GM23338 (cell line): ENCODE results near the gene SLC26A4. TPM values are rescaled to one million over a fixed set of nuclear protein-coding genes. Genes with fewer than 3 reads are reported as not detected.

Experiments used
- ATAC-seq: fragments of 200-7000 bp; cut with Tn5 transposase; 3 replicates; pipeline ENCODE4 v1.9.1; 2020
- DNase-seq: peaks from one replicate; pipeline ENCODE4 v3.0.0-alpha.2; 2015; ENCODE audit warnings: low spot score
- H2AFZ ChIP-seq: fragments of 200-600 bp; sonication (generic); 2 replicates; pipeline ENCODE4 v1.8.0; 2016; ENCODE audit warnings: antibody characterized with exemption, mild to moderate bottlenecking, moderate library complexity
- H3F3A ChIP-seq: fragments of 200-600 bp; sonication (generic); replicated peaks from 2 replicates; pipeline ENCODE4 v1.8.0; 2017; ENCODE audit warnings: antibody characterized with exemption, mixed run types, low read depth
- H3K27ac ChIP-seq: fragments of 200-600 bp; sonication (generic); 2 replicates; pipeline ENCODE4 v1.6.1; 2016; ENCODE audit warnings: low read depth
- H3K27me3 ChIP-seq: fragments of 200-600 bp; sonication (generic); 2 replicates; pipeline ENCODE4 v1.8.0; 2016; ENCODE audit warnings: mild to moderate bottlenecking, mixed run types, moderate library complexity; ENCODE audit not compliant: insufficient read depth
- H3K36me3 ChIP-seq: fragments of 200-600 bp; sonication (generic); 2 replicates; pipeline ENCODE4 v1.8.0; 2016; ENCODE audit warnings: mild to moderate bottlenecking; ENCODE audit not compliant: insufficient read depth
- H3K4me1 ChIP-seq: fragments of 200-600 bp; sonication (generic); 2 replicates; pipeline ENCODE4 v1.8.0; 2016; ENCODE audit warnings: mild to moderate bottlenecking, moderate library complexity; ENCODE audit not compliant: insufficient read depth
- H3K4me2 ChIP-seq: fragments of 200-600 bp; sonication (generic); 2 replicates; pipeline ENCODE4 v1.7.1; 2017; ENCODE audit warnings: mixed run types
- H3K4me3 ChIP-seq: fragments of 200-600 bp; sonication (generic); 2 replicates; pipeline ENCODE4 v1.6.1; 2016; ENCODE audit warnings: mixed run types
- H3K79me2 ChIP-seq: fragments of 200-600 bp; sonication (generic); replicated peaks from 2 replicates; pipeline ENCODE4 v1.8.0; 2017; ENCODE audit warnings: mild to moderate bottlenecking; ENCODE audit not compliant: insufficient read depth
- H3K9me2 ChIP-seq: fragments of 200-600 bp; sonication (generic); 2 replicates; pipeline ENCODE4 v1.8.0; 2017; ENCODE audit not compliant: insufficient read depth
- H4K20me1 ChIP-seq: fragments of 200-600 bp; sonication (generic); replicated peaks from 2 replicates; pipeline ENCODE4 v1.8.0; 2017; ENCODE audit warnings: mild to moderate bottlenecking; ENCODE audit not compliant: insufficient read depth
- H3K27ac Mint-ChIP-seq: 2 replicates; pipeline ENCODE4 v1.8.0; 2020; ENCODE audit warnings: inconsistent platforms, mild to moderate bottlenecking, moderate library complexity, mixed read lengths
- H3K27me3 Mint-ChIP-seq: 3 replicates; pipeline ENCODE4 v1.8.0; 2022; ENCODE audit warnings: low read depth, mild to moderate bottlenecking, moderate library complexity, mixed read lengths, inconsistent platforms; ENCODE audit not compliant: insufficient read depth, poor library complexity
- H3K36me3 Mint-ChIP-seq: 3 replicates; pipeline ENCODE4 v1.8.0; 2021; ENCODE audit warnings: low read depth, mild to moderate bottlenecking, inconsistent platforms, moderate library complexity, mixed read lengths
- H3K4me1 Mint-ChIP-seq: 3 replicates; pipeline ENCODE4 v1.8.0; 2020; ENCODE audit warnings: mild to moderate bottlenecking, inconsistent platforms, mixed read lengths
- H3K4me3 Mint-ChIP-seq: 3 replicates; pipeline ENCODE4 v1.8.0; 2021; ENCODE audit warnings: moderate library complexity, mild to moderate bottlenecking, inconsistent platforms, mixed read lengths
- H3K9me3 Mint-ChIP-seq: 3 replicates; pipeline ENCODE4 v1.8.0; 2020; ENCODE audit warnings: moderate library complexity, mild to moderate bottlenecking, inconsistent platforms, mixed read lengths
- CREB1 ChIP-seq: fragments of 250-450 bp; sonication (Bioruptor Pico); IDR thresholded peaks from 2 replicates; pipeline ENCODE4 v1.5.0; 2020; ENCODE audit warnings: low read depth, mild to moderate bottlenecking, moderate library complexity
- CTCF ChIP-seq, 2 experiments: fragments of 200-600 bp in 1 of 2; sonication (generic) in 1 of 2; conservative IDR thresholded peaks; 2 replicates each; pipeline versions ENCODE4 v1.5.1 to v1.6.1; 2016 to 2017; ENCODE audit warnings: antibody characterized with exemption in 2 of 2, low read depth in 2 of 2, mild to moderate bottlenecking in 2 of 2, moderate library complexity in 1 of 2
- EZH2 ChIP-seq: fragments of 200-600 bp; sonication (generic); IDR thresholded peaks from one replicate; pipeline ENCODE4 v1.8.0; 2017; ENCODE audit warnings: antibody characterized with exemption, mild to moderate bottlenecking, low read depth; ENCODE audit not compliant: unreplicated experiment
- EZH2phosphoT487 ChIP-seq: fragments of 200-600 bp; sonication (generic); IDR thresholded peaks from one replicate; pipeline ENCODE4 v1.8.1; 2018; ENCODE audit warnings: antibody characterized with exemption; ENCODE audit not compliant: unreplicated experiment
- JUNB ChIP-seq: IDR thresholded peaks from one replicate; pipeline ENCODE4 v1.6.1; 2016; ENCODE audit warnings: antibody characterized with exemption; ENCODE audit not compliant: unreplicated experiment
- NANOG ChIP-seq: IDR thresholded peaks from 2 replicates; pipeline ENCODE4 v1.6.1; 2016; ENCODE audit warnings: antibody characterized with exemption, borderline replicate concordance
- POLR2AphosphoS5 ChIP-seq: IDR thresholded peaks from 2 replicates; pipeline ENCODE4 v1.6.1; 2016; ENCODE audit warnings: antibody characterized with exemption, low read depth
- STAT1 ChIP-seq: IDR thresholded peaks from one replicate; pipeline ENCODE4 v1.6.1; 2016; ENCODE audit warnings: antibody characterized with exemption; ENCODE audit not compliant: unreplicated experiment
- ZNF114 ChIP-seq: fragments of 250-450 bp; sonication (Bioruptor Pico); IDR thresholded peaks from 2 replicates; pipeline ENCODE4 v1.5.0; 2020; ENCODE audit warnings: mild to moderate bottlenecking, moderate library complexity
- ZNF331 ChIP-seq: fragments of 250-450 bp; sonication (Bioruptor Pico); IDR thresholded peaks from 2 replicates; pipeline ENCODE4 v1.5.0; 2020; ENCODE audit warnings: low read depth, mild to moderate bottlenecking, moderate library complexity
- ZNF462 ChIP-seq: fragments of 250-450 bp; sonication (Bioruptor Pico); IDR thresholded peaks from 2 replicates; pipeline ENCODE4 v1.5.0; 2020; ENCODE audit warnings: mild to moderate bottlenecking, moderate library complexity
- polyA plus RNA-seq: library from polyadenylated mRNA; unstranded; fragments of >200 nt; fragmentation: Nextera tagmentation; extraction: Ambion mirVana; gene quantifications from 2 replicates; pipeline ENCODE4 v1.2.1, GENCODE V29; 2016
- total RNA-seq: library from RNA; depleted of rRNA; stranded (reverse); fragments of >200 nt; shearing (Covaris generic); gene quantifications from 2 replicates; pipeline ENCODE4 v1.2.3, GENCODE V29; 2014
- TF ChIP-seq, protein P1 (sequence below): IDR thresholded peaks from 2 replicates; pipeline ENCODE4 v1.6.1; 2016; ENCODE audit warnings: antibody characterized with exemption
- TF ChIP-seq, protein P2 (sequence below): IDR thresholded peaks from one replicate; pipeline ENCODE4 v1.6.1; 2018; ENCODE audit warnings: antibody characterized with exemption; ENCODE audit not compliant: unreplicated experiment

The SLC26A4 gene
- total and polyA plus RNA-seq, 2 experiments from 2014 or later, result 0.07 TPM; not detected in 1

- TF ChIP-seq ZNF114 (CRISPR knock-in tag) (no peak), JUNB (no peak), EZH2 (no peak), STAT1 (no peak), CREB1 (CRISPR knock-in tag) (no peak)
- TF ChIP-seq, protein P1, sequence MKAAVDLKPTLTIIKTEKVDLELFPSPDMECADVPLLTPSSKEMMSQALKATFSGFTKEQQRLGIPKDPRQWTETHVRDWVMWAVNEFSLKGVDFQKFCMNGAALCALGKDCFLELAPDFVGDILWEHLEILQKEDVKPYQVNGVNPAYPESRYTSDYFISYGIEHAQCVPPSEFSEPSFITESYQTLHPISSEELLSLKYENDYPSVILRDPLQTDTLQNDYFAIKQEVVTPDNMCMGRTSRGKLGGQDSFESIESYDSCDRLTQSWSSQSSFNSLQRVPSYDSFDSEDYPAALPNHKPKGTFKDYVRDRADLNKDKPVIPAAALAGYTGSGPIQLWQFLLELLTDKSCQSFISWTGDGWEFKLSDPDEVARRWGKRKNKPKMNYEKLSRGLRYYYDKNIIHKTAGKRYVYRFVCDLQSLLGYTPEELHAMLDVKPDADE, result no peak
Observed at GRCh38 chr7:107758667-107759066, 98.0 kb downstream of the SLC26A4 start (continued).

GRCh38 chr7:107767391-107767790, 106.8 kb downstream of the SLC26A4 start:
- Histone ChIP-seq H3K4me2 (no peak overlapping the region), H3F3A (no peaks in the 10 kb centered on the region), H4K20me1 (no peaks in the 10 kb centered on the region), H3K36me3 (no peaks in the 10 kb centered on the region), H3K79me2 (no peaks in the 10 kb centered on the region), H3K4me3 (no peak overlapping the region), H3K9me2 (no peaks in the 10 kb centered on the region), H3K27me3 (no peaks in the 10 kb centered on the region), H3K4me1 (no peaks in the 10 kb centered on the region), H2AFZ (no peak overlapping the region), H3K27ac (no peak overlapping the region)
- Mint-ChIP-seq H3K4me1 (no peaks in the 10 kb centered on the region), H3K4me3 (no peak overlapping the region), H3K9me3 (no peaks in the 10 kb centered on the region; the same call in 2 of the 3 replicates), H3K27me3 (peaks cover 3% of the 10 kb centered on the region), H3K27ac (no peak overlapping the region), H3K36me3 (no peaks in the 10 kb centered on the region)
- no peak for DNase-seq
- ATAC-seq, result no peak
- TF ChIP-seq POLR2AphosphoS5, result no peak
- TF ChIP-seq NANOG, result no peak
- TF ChIP-seq ZNF114 (CRISPR knock-in tag), result no peak
- no peak for TF ChIP-seq JUNB
- TF ChIP-seq, protein P2, sequence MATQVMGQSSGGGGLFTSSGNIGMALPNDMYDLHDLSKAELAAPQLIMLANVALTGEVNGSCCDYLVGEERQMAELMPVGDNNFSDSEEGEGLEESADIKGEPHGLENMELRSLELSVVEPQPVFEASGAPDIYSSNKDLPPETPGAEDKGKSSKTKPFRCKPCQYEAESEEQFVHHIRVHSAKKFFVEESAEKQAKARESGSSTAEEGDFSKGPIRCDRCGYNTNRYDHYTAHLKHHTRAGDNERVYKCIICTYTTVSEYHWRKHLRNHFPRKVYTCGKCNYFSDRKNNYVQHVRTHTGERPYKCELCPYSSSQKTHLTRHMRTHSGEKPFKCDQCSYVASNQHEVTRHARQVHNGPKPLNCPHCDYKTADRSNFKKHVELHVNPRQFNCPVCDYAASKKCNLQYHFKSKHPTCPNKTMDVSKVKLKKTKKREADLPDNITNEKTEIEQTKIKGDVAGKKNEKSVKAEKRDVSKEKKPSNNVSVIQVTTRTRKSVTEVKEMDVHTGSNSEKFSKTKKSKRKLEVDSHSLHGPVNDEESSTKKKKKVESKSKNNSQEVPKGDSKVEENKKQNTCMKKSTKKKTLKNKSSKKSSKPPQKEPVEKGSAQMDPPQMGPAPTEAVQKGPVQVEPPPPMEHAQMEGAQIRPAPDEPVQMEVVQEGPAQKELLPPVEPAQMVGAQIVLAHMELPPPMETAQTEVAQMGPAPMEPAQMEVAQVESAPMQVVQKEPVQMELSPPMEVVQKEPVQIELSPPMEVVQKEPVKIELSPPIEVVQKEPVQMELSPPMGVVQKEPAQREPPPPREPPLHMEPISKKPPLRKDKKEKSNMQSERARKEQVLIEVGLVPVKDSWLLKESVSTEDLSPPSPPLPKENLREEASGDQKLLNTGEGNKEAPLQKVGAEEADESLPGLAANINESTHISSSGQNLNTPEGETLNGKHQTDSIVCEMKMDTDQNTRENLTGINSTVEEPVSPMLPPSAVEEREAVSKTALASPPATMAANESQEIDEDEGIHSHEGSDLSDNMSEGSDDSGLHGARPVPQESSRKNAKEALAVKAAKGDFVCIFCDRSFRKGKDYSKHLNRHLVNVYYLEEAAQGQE, result no peak
- no peak for TF ChIP-seq ZNF331 (CRISPR knock-in tag)
- no peak for TF ChIP-seq ZNF462
- TF ChIP-seq STAT1, result no peak
- no peak for TF ChIP-seq CTCF (conservative IDR thresholded peaks at IDR 0.05; ENCODE audit: low read depth in 2 of 2)
- no peak for TF ChIP-seq EZH2
- TF ChIP-seq EZH2phosphoT487, result no peak
